ENCODE results near the gene NBPF3. TPM values are rescaled to one million over a fixed set of nuclear protein-coding genes. Genes with fewer than 3 reads are reported as not detected.

NBPF3 gene
- total and polyA plus RNA-seq, 3 donors from 2014 or later, result 38.3 to 49.1 (median 42.0) TPM

GRCh38 chr1:21523297-21523813 lies 83.4 kb downstream of the NBPF3 start:
- Histone ChIP-seq H3K4me1 (no peaks in the 10 kb centered on the region), H3K27ac (no peak overlapping the region), H3K27me3 (no peaks in the 10 kb centered on the region), H3K4me3 (no peak overlapping the region), H3K9me3 (no peaks in the 10 kb centered on the region), H3K36me3 (ENCODE audit: low read depth, missing control alignments) (no peaks in the 10 kb centered on the region)
- no peak for DNase-seq
- WGBS, 2 donors, result 78 to 90% methylated on average over 6 to 7 of the region's 7 CpGs
- no peak for TF ChIP-seq CTCF (IDR thresholded peaks at IDR 0.05)
- no peak for TF ChIP-seq POLR2A (IDR thresholded peaks at IDR 0.05)
- intact Hi-C loops (cut with DNase I; ENCODE audit: low total_unique reads), result no loop called here

GRCh38 chr1:21524220-21524619 lies 84.3 kb downstream of the NBPF3 start:
- H3K4me3 ChIP-seq, result no peak overlapping the region
- H3K4me1 ChIP-seq, result no peaks in the 10 kb centered on the region
- TF ChIP-seq CTCF (IDR thresholded peaks at IDR 0.05) (no peak), POLR2A (IDR thresholded peaks at IDR 0.05) (no peak)
- WGBS, 2 donors, result 76 to 85% methylated on average over 5 of the region's 5 CpGs
- no peaks in the 10 kb centered on the region for H3K27me3 ChIP-seq
- no peaks in the 10 kb centered on the region for H3K9me3 ChIP-seq
- no peak overlapping the region for H3K27ac ChIP-seq
- DNase-seq, result no peak
- intact Hi-C loops (cut with DNase I; ENCODE audit: low total_unique reads), result no loop called here
- H3K36me3 ChIP-seq (ENCODE audit: low read depth, missing control alignments), result no peaks in the 10 kb centered on the region

GRCh38 chr1:21524686-21525339 lies 84.9 kb downstream of the NBPF3 start:
- intact Hi-C loops (cut with DNase I; ENCODE audit: low total_unique reads), result no loop called here
- TF ChIP-seq POLR2A (IDR thresholded peaks at IDR 0.05) (no peak), CTCF (IDR thresholded peaks at IDR 0.05) (no peak)

GRCh38 chr1:21525340-21525717 lies 85.4 kb downstream of the NBPF3 start:
- intact Hi-C loops (cut with DNase I; ENCODE audit: low total_unique reads), result no loop called here
- Histone ChIP-seq H3K27ac (no peak overlapping the region), H3K4me3 (no peak overlapping the region), H3K36me3 (ENCODE audit: low read depth, missing control alignments) (no peaks in the 10 kb centered on the region), H3K27me3 (no peaks in the 10 kb centered on the region), H3K9me3 (no peaks in the 10 kb centered on the region), H3K4me1 (no peaks in the 10 kb centered on the region)
- TF ChIP-seq CTCF (IDR thresholded peaks at IDR 0.05), result no peak
- no peak for TF ChIP-seq POLR2A (IDR thresholded peaks at IDR 0.05)
- no peak for DNase-seq
- 82 to 91% methylated on average over 7 of the region's 7 CpGs for WGBS, 2 donors

More at GRCh38 chr1:21524686-21525339, 84.9 kb downstream of the NBPF3 start:
- Histone ChIP-seq H3K4me3 (no peak overlapping the region), H3K9me3 (no peaks in the 10 kb centered on the region), H3K27me3 (no peaks in the 10 kb centered on the region), H3K4me1 (no peaks in the 10 kb centered on the region), H3K36me3 (ENCODE audit: low read depth, missing control alignments) (no peaks in the 10 kb centered on the region), H3K27ac (no peak overlapping the region)
- WGBS, 2 donors, result 68 to 73% methylated on average over 13 to 14 of the region's 14 CpGs
- DNase-seq, result no peak

- no peaks in the 10 kb centered on the region for H3K9me3 ChIP-seq
- H3K36me3 ChIP-seq (ENCODE audit: low read depth, missing control alignments), result no peaks in the 10 kb centered on the region
- no peak for DNase-seq
- no peak for TF ChIP-seq CTCF (IDR thresholded peaks at IDR 0.05)
- no peak for TF ChIP-seq POLR2A (IDR thresholded peaks at IDR 0.05)
- H3K27ac ChIP-seq, result no peak overlapping the region
- 87 to 92% methylated on average over 1 of the region's 1 CpG for WGBS, 2 donors
- intact Hi-C loops (cut with DNase I; ENCODE audit: low total_unique reads), result no loop called here
- H3K27me3 ChIP-seq, result no peaks in the 10 kb centered on the region
- H3K4me1 ChIP-seq, result no peaks in the 10 kb centered on the region
- no peak overlapping the region for H3K4me3 ChIP-seq
Observed at GRCh38 chr1:21526441-21526840, 86.5 kb downstream of the NBPF3 start.
